K562 (cell line): Measurements from ENCODE around the gene ANAPC16. TPM values are rescaled to one million over a fixed set of nuclear protein-coding genes. Genes with fewer than 3 reads are reported as not detected.
A peak's percentile ranks its signal among the peaks of the same experiment; 100 is the strongest.

Source experiments
- GATA2 ChIP-seq: sonication (generic); formaldehyde crosslinking; IDR thresholded peaks from 2 replicates; pipeline ENCODE4 v1.4.0; 2020; ENCODE audit warnings: mild to moderate bottlenecking, missing genetic modification reagents
- MTF1 ChIP-seq: fragments of 250-450 bp; sonication (Bioruptor Pico); IDR thresholded peaks from 2 replicates; pipeline ENCODE4 v1.9.0; 2021; ENCODE audit warnings: moderate library complexity, mild to moderate bottlenecking, inconsistent platforms, borderline replicate concordance
- SIN3B ChIP-seq: fragments of 450-650 bp; IDR thresholded peaks from 2 replicates; pipeline ENCODE4 v1.6.1; 2017; ENCODE audit warnings: low read depth, mild to moderate bottlenecking, moderate library complexity
- STAG1 ChIP-seq: sonication (generic); formaldehyde crosslinking; IDR thresholded peaks from 2 replicates; pipeline ENCODE4 v1.5.0; 2020; ENCODE audit warnings: missing genetic modification reagents, borderline replicate concordance
- ZHX1 ChIP-seq: fragments of 150-350 bp; conservative IDR thresholded peaks from 2 replicates; pipeline ENCODE4 v1.6.1; 2014; ENCODE audit warnings: low read length
- ZNF212 ChIP-seq: fragments of 450-650 bp; formaldehyde crosslinking; IDR thresholded peaks from 2 replicates; pipeline ENCODE4 v1.4.0; 2020; ENCODE audit warnings: mild to moderate bottlenecking
- polyA plus RNA-seq, 8 experiments: library from polyadenylated mRNA; depleted of rRNA in 4 of 8; stranded (reverse) in 5 of 8; unstranded in 3 of 8; fragments of >200 nt; fragmentation: Nextera tagmentation in 2 of 8; fragmentation: Illumina TruSeq in 1 of 8; extraction: Ambion mirVana in 2 of 8; extraction: Trizol in 1 of 8; gene quantifications; 2 replicates each; pipeline versions ENCODE4 v1.2.1 to v1.2.3, GENCODE V29; 2011 to 2014; ENCODE audit warnings: inconsistent platforms in 1 of 8, missing spikeins in 1 of 8
- total RNA-seq, 7 experiments: library from RNA; depleted of rRNA in 6 of 7; stranded (reverse); fragments of >200 nt in 6 of 7; fragmentation: Illumina TruSeq in 2 of 7; extraction: Trizol in 2 of 7; gene quantifications; 2 replicates each; pipeline versions ENCODE4 v1.2.1 to v1.2.3, GENCODE V29; 2011 to 2021; ENCODE audit warnings: low replicate concordance in 1 of 7
- TF ChIP-seq, protein P1 (sequence below), 3 experiments: fragments of 200-800 bp in 1 of 3; sonication (Bioruptor generic) in 1 of 3; sonication (generic) in 1 of 3; formaldehyde crosslinking in 1 of 3; IDR thresholded peaks; 2 replicates each; pipeline versions ENCODE4 v1.6.1 to v1.8.0; 2016 to 2022; ENCODE audit warnings: mild to moderate bottlenecking in 2 of 3, missing compliant biosample characterization in 2 of 3, missing genetic modification characterization in 2 of 3, missing genetic modification reagents in 1 of 3

ANAPC16 gene
- total and polyA plus RNA-seq, 9 of the 15 experiments (the other 6 are each of a cell fraction or from before 2014, with no cell fraction given) = 42.6 to 208 (median 108) TPM

DNA sequence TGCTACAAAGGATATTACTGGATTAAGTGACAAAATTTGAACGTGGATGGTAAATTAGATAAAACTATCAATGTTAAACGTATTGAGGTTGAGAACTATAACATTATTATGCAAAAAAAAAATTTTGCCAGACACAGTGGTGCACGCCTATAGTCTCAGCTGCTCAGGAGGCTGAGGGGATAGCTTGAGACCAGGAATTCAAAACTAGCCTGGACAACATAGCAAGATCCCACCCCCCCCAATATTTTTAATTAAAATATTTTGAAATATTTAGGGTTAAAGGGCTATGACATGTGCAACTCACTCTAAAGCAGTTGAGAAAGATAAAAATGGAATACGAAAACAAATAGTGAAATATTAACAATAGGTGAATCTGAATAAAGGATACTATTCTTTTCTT is 45.1 kb upstream of the ANAPC16 start (continued):
- TF ChIP-seq STAG1 (CRISPR knock-in tag) (no peak), ZHX1 (no peak), GATA2 (CRISPR knock-in tag) (no peak), ZNF212 (no peak), SIN3B (no peak), MTF1 (CRISPR knock-in tag) (no peak)
- TF ChIP-seq, protein P1, sequence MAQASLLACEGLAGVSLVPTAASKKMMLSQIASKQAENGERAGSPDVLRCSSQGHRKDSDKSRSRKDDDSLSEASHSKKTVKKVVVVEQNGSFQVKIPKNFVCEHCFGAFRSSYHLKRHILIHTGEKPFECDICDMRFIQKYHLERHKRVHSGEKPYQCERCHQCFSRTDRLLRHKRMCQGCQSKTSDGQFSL (CRISPR knock-in tag; IDR thresholded peaks at IDR 0.05) = 0 out of 2 replicates have a peak, but pooled peaks have one; percentile 13
- TF ChIP-seq, protein P1 (tag; IDR thresholded peaks at IDR 0.05) = no peak
